GM12892 (cell line): ENCODE measurements around the gene HMGN3.

ENCODE experiments used
- POLR2A ChIP-seq: IDR thresholded peaks from 2 replicates; pipeline ENCODE4 v1.6.1; 2011; ENCODE audit warnings: low read depth, low read length, control low read depth
- TAF1 ChIP-seq: IDR thresholded peaks from 2 replicates; pipeline ENCODE4 v1.6.1; 2011; ENCODE audit warnings: low read depth, mild to moderate bottlenecking, control low read depth, low read length, borderline replicate concordance

DNA sequence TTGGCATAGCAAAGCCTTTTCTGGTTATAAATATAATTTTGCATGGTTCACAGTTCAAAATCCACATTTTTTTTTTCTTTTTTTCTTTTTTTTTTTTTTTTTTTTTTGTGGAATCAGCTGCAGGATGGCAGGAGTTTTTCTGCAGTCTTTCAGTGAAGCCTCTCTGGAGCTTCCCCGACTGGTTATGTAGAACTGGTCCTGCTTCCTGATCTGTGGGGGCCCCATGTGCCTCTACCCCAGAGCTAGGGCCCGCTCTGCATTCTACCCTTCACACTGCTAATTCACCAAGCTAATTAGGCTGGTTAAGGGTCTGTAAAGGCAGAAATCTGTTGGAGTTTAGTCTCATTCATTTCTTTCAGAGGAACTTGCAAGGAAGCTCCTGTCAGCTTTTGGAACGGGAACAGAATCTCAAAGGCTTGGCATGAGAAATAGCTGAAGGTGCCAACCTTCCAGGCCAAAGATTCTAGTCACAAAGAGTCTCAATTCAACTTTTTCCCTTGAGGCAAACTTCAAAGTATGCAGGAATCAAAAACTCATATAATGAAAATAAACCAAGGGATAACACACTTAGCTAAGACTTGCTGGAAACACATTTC lies 45.5 kb downstream of the HMGN3 start:
- TF ChIP-seq TAF1, result no peak
- TF ChIP-seq POLR2A, result no peak
